Endothelial cell of umbilical vein (primary cell): ENCODE measurements around the gene COX6B1. TPM values are rescaled to one million over a fixed set of nuclear protein-coding genes. Genes with fewer than 3 reads are reported as not detected.

Experiments
- BruUV-seq: library from RNA; stranded (reverse); fragments of 400-500 nt; replicated peaks from 2 replicates; lab custom pipeline; 2021; lab: Mats Ljungman, UMichigan
- CTCF ChIA-PET: fragments of 300-600, 350-600 bp; sonication (Branson Sonifier 250); formaldehyde crosslinking; loops from one replicate; lab custom pipeline; 2021; ENCODE audit warnings: antibody characterized with exemption, inconsistent platforms; lab: Charles Lee
- POLR2A ChIA-PET: fragments of 300-600, 350-600 bp; sonication (Branson Sonifier 250); formaldehyde crosslinking; loops from one replicate; lab custom pipeline; 2021; ENCODE audit warnings: antibody characterized with exemption, inconsistent platforms; lab: Charles Lee
- DNase-seq: peaks from one replicate; pipeline ENCODE4 v3.0.0-alpha.2; 2011; ENCODE audit warnings: low read depth, low spot score
- FAIRE-seq: peaks from 2 replicates; lab custom pipeline; 2011; peaks lifted over from hg19 to GRCh38; lab: Jason Lieb, UNC
- H2AFZ ChIP-seq: 2 replicates; pipeline ENCODE4 v1.6.0; 2012; ENCODE audit warnings: low read depth, low read length, control low read depth, inconsistent platforms
- H3K27ac ChIP-seq: 2 replicates; pipeline ENCODE4 v1.5.1; 2011; ENCODE audit warnings: low read depth, mild to moderate bottlenecking, control low read depth, low read length, moderate library complexity; ENCODE audit not compliant: insufficient read depth
- H3K27me3 ChIP-seq, 2 experiments: 2 replicates each; pipeline versions ENCODE4 v1.6.0 to v1.6.1; 2011; ENCODE audit warnings: low read length in 2 of 2, mixed read lengths in 1 of 2; ENCODE audit not compliant: control insufficient read depth in 2 of 2, insufficient read depth in 2 of 2
- H3K36me3 ChIP-seq, 2 experiments: 2 replicates in 1 of 2; 3 replicates in 1 of 2; pipeline ENCODE4 v1.5.1; 2011; ENCODE audit warnings: low read length in 2 of 2, mild to moderate bottlenecking in 1 of 2, moderate library complexity in 1 of 2; ENCODE audit not compliant: control insufficient read depth in 2 of 2, insufficient read depth in 2 of 2; ENCODE audit errors: extremely low read depth in 1 of 2
- H3K4me1 ChIP-seq: 3 replicates; pipeline ENCODE4 v1.5.1; 2011; ENCODE audit warnings: mild to moderate bottlenecking, low read length; ENCODE audit not compliant: control insufficient read depth, insufficient read depth; ENCODE audit errors: extremely low read depth
- H3K4me2 ChIP-seq: 2 replicates; pipeline ENCODE4 v1.6.1; 2011; ENCODE audit warnings: low read length, control low read depth, mixed read lengths; ENCODE audit not compliant: insufficient read depth
- H3K4me3 ChIP-seq, 3 experiments: fragments of 200-600 bp in 1 of 3; sonication (generic), shearing (Covaris generic) in 1 of 3; replicated peaks in 1 of 3; 2 replicates each; pipeline ENCODE4 v1.5.1; 2011 to 2016; ENCODE audit warnings: control low read depth in 3 of 3, low read length in 3 of 3, mild to moderate bottlenecking in 2 of 3, inconsistent platforms in 1 of 3, low read depth in 1 of 3, moderate library complexity in 1 of 3; ENCODE audit not compliant: insufficient read depth in 1 of 3
- H3K79me2 ChIP-seq: 2 replicates; pipeline ENCODE4 v1.6.0; 2012; ENCODE audit warnings: low read length, inconsistent platforms; ENCODE audit not compliant: control insufficient read depth, insufficient read depth
- H3K9ac ChIP-seq: replicated peaks from 2 replicates; pipeline ENCODE3; 2011; ENCODE audit warnings: low read length, control low read depth; ENCODE audit not compliant: insufficient read depth; ENCODE audit errors: extremely low read depth
- H3K9me1 ChIP-seq: replicated peaks from 3 replicates; pipeline ENCODE4 v1.6.0; 2011; ENCODE audit warnings: mild to moderate bottlenecking, low read length; ENCODE audit not compliant: control insufficient read depth, insufficient read depth; ENCODE audit errors: extremely low read depth
- H3K9me3 ChIP-seq: replicated peaks from 2 replicates; pipeline ENCODE4 v1.5.1; 2012; ENCODE audit warnings: low read length, inconsistent platforms; ENCODE audit not compliant: control insufficient read depth, insufficient read depth
- H4K20me1 ChIP-seq: replicated peaks from 2 replicates; pipeline ENCODE3; 2011; ENCODE audit warnings: mild to moderate bottlenecking, low read length; ENCODE audit not compliant: control insufficient read depth, insufficient read depth; ENCODE audit errors: extremely low read depth
- EZH2 ChIP-seq: IDR thresholded peaks from 2 replicates; pipeline ENCODE4 v1.6.1; 2012; ENCODE audit warnings: borderline replicate concordance, low read depth, mild to moderate bottlenecking, moderate library complexity, low read length, inconsistent platforms; ENCODE audit not compliant: severe bottlenecking
- FOS ChIP-seq: IDR thresholded peaks from 2 replicates; pipeline ENCODE4 v1.6.1; 2011; ENCODE audit warnings: mild to moderate bottlenecking, low read length, moderate library complexity, borderline replicate concordance; ENCODE audit not compliant: insufficient read depth
- GATA2 ChIP-seq: IDR thresholded peaks from 2 replicates; pipeline ENCODE4 v1.7.0; 2011; ENCODE audit warnings: low read depth, mild to moderate bottlenecking, moderate library complexity, mixed read lengths, low read length; ENCODE audit not compliant: insufficient read length, insufficient read depth
- JUN ChIP-seq: IDR thresholded peaks from 2 replicates; pipeline ENCODE4 v1.6.1; 2011; ENCODE audit warnings: borderline replicate concordance, low read depth; ENCODE audit not compliant: insufficient read length, insufficient read depth
- MYC ChIP-seq: IDR thresholded peaks from one replicate; pipeline ENCODE4 v1.6.1; 2011; ENCODE audit warnings: mild to moderate bottlenecking, low read depth, low read length
- POLR2A ChIP-seq: IDR thresholded peaks from 2 replicates; pipeline ENCODE4 v1.6.1; 2012; ENCODE audit warnings: low read depth, mild to moderate bottlenecking, control low read depth, low read length
- POLR2AphosphoS5 ChIP-seq: IDR thresholded peaks from 2 replicates; pipeline ENCODE4 v1.6.1; 2012; ENCODE audit warnings: low read depth, mild to moderate bottlenecking, control low read depth, low read length, moderate library complexity; ENCODE audit not compliant: insufficient read depth
- dilution Hi-C: fragments of 300-500 bp; cut with MboI; formaldehyde crosslinking; loops from one replicate; pipeline ENCODE4 v1.15.0; 2019; ENCODE audit warnings: low sequenced_read_pairs; ENCODE audit not compliant: extremely low pct_ligation_motif_present
- intact Hi-C: fragments of 100-400 bp; cut with micrococcal nuclease; formaldehyde crosslinking; loops from one replicate; pipeline ENCODE4 v1.10.0; 2022
- polyA plus RNA-seq, 4 experiments: library from polyadenylated mRNA; depleted of rRNA in 3 of 4; stranded (reverse) in 3 of 4; unstranded in 1 of 4; fragments of >200 nt; gene quantifications; 2 replicates each; pipeline versions ENCODE4 v1.2.1 to v1.2.3, GENCODE V29; 2011 to 2012; ENCODE audit warnings: missing spikeins in 1 of 4
- total RNA-seq: library from RNA; stranded (reverse); gene quantifications from 2 replicates; pipeline ENCODE4 v1.2.3, GENCODE V29; 2021
- TF ChIP-seq, protein P1 (sequence below): IDR thresholded peaks from 2 replicates; pipeline ENCODE4 v1.6.1; 2011; ENCODE audit not compliant: insufficient read depth, insufficient read length
- TF ChIP-seq, protein P2 (sequence below), 2 donors: IDR thresholded peaks; 1 replicate in 1 of 2; 2 replicates in 1 of 2; pipeline ENCODE4 v1.5.1; 2011; ENCODE audit warnings: low read length in 2 of 2, mild to moderate bottlenecking in 2 of 2, moderate library complexity in 2 of 2, control low read depth in 1 of 2, inconsistent platforms in 1 of 2, low read depth in 1 of 2; ENCODE audit not compliant: insufficient read depth in 1 of 2; ENCODE audit errors: extremely low read depth in 1 of 2

The COX6B1 gene
- total and polyA plus RNA-seq, 2 donors (not counting 3 experiments of a cell fraction or from before 2014, with no cell fraction given): 327 to 692 TPM

GRCh38 chr19:35615036-35615435 lies 33.1 kb upstream of the COX6B1 start:
- dilution Hi-C loops: no loop called here
- intact Hi-C loops: no loop called here
- POLR2A ChIA-PET: no interaction called here

More at GRCh38 chr19:35615036-35615435, 33.1 kb upstream of the COX6B1 start:
- TF ChIP-seq, protein P1, sequence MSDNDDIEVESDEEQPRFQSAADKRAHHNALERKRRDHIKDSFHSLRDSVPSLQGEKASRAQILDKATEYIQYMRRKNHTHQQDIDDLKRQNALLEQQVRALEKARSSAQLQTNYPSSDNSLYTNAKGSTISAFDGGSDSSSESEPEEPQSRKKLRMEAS: no peak
- TF ChIP-seq MYC (no peak), POLR2A (no peak), JUN (no peak), EZH2 (no peak), GATA2 (no peak), FOS (no peak), POLR2AphosphoS5 (no peak)
- TF ChIP-seq, protein P2, sequence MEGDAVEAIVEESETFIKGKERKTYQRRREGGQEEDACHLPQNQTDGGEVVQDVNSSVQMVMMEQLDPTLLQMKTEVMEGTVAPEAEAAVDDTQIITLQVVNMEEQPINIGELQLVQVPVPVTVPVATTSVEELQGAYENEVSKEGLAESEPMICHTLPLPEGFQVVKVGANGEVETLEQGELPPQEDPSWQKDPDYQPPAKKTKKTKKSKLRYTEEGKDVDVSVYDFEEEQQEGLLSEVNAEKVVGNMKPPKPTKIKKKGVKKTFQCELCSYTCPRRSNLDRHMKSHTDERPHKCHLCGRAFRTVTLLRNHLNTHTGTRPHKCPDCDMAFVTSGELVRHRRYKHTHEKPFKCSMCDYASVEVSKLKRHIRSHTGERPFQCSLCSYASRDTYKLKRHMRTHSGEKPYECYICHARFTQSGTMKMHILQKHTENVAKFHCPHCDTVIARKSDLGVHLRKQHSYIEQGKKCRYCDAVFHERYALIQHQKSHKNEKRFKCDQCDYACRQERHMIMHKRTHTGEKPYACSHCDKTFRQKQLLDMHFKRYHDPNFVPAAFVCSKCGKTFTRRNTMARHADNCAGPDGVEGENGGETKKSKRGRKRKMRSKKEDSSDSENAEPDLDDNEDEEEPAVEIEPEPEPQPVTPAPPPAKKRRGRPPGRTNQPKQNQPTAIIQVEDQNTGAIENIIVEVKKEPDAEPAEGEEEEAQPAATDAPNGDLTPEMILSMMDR (IDR thresholded peaks at IDR 0.05; ENCODE audit: extremely low read depth in 1 of 2, insufficient read depth in 1 of 2, low read depth in 1 of 2, low read length in 2 of 2): no peak
- Histone ChIP-seq H4K20me1 (no peaks in the 10 kb centered on the region), H3K4me2 (no peak overlapping the region), H3K9me3 (no peaks in the 10 kb centered on the region), H3K9me1 (no peaks in the 10 kb centered on the region), H3K36me3 (peaks cover 0 to under 1% of the 10 kb centered on the region in 2 experiments), H3K27me3 (no peaks in the 10 kb centered on the region), H3K9ac (no peak overlapping the region), H3K4me3 (no peak overlapping the region), H3K79me2 (no peaks in the 10 kb centered on the region), H3K27ac (no peak overlapping the region), H3K4me1 (peaks cover 3% of the 10 kb centered on the region), H2AFZ (no peak overlapping the region)
- DNase-seq: no peak
- CTCF ChIA-PET: no interaction called here
- BruUV-seq: no TSS peak
- no peak for FAIRE-seq
